Stimulated activated naive CD4-positive, alpha-beta T cell (primary cell): Measurements from ENCODE around the gene ECI1.
"Not testable (repeated sequence)": the region's sequence is repeated elsewhere in the genome, so short reads cannot be mapped to it uniquely, and the experiment has no call there.

Experiments
- DNase-seq, 6 experiments: peaks; one replicate each; lab custom pipeline; 2025; lab: John Stamatoyannopoulos, UW

The ECI1 gene

GRCh38 chr16:2278956-2279800 is 27.8 kb upstream of the ECI1 start:
- no peak for DNase-seq

GRCh38 chr16:2278272-2278608 is 26.9 kb upstream of the ECI1 start:
- no peak for DNase-seq

- no peak for DNase-seq
These were observed 26.3 kb upstream of the ECI1 start for GRCh38 chr16:2277466-2278271.

- DNase-seq, result no peak
These were observed 25.2 kb upstream of the ECI1 start for GRCh38 chr16:2276368-2277195.

GRCh38 chr16:2275476-2276367 is 24.3 kb upstream of the ECI1 start:
- no peak for DNase-seq

- DNase-seq, result no peak
These were observed 22.5 kb upstream of the ECI1 start for GRCh38 chr16:2273931-2274330.

GRCh38 chr16:2273484-2273883 is 22.1 kb upstream of the ECI1 start:
- DNase-seq, result no peak

GRCh38 chr16:2271848-2272461 is 20.6 kb upstream of the ECI1 start:
- DNase-seq, result no peak

- DNase-seq, result no peak
These were observed 19.4 kb upstream of the ECI1 start for GRCh38 chr16:2270588-2271470.

GRCh38 chr16:2270070-2270462 is 18.7 kb upstream of the ECI1 start:
- no peak for DNase-seq

- peak; percentile 89 to 97 (median 93) for DNase-seq
These were observed 16.7 kb upstream of the ECI1 start, which contains the start of gene RNPS1 for GRCh38 chr16:2267913-2268666. RNPS1 (minus strand) TSS chr16:2268126; CDS start chr16:2264643, 3,483 bp downstream.

- DNase-seq, result peak in 2 of 6 experiments; percentile 57 to 60
These were observed 16.1 kb upstream of the ECI1 start for GRCh38 chr16:2267505-2267912.

- DNase-seq, result not testable (repeated sequence)
These were observed 15.5 kb upstream of the ECI1 start for GRCh38 chr16:2266887-2267286.

GRCh38 chr16:2263026-2263425 is 11.6 kb upstream of the ECI1 start:
- not testable (repeated sequence) for DNase-seq

- no peak for DNase-seq
These were observed 8.9 kb upstream of the ECI1 start for GRCh38 chr16:2260250-2260649.

- not testable (repeated sequence) for DNase-seq
These were observed 7.1 kb upstream of the ECI1 start for GRCh38 chr16:2258530-2258929.

- no peak for DNase-seq
These were observed 6.3 kb upstream of the ECI1 start for GRCh38 chr16:2257726-2258125.

- no peak for DNase-seq
These were observed 5.2 kb upstream of the ECI1 start for GRCh38 chr16:2256531-2257140.

GRCh38 chr16:2253293-2253692 is 1.9 kb upstream of the ECI1 start:
- DNase-seq, result no peak
